PC-3 (cell line): ENCODE measurements around the gene SETMAR. TPM values are rescaled to one million over a fixed set of nuclear protein-coding genes. Genes with fewer than 3 reads are reported as not detected.
"Not testable (repeated sequence)": the region's sequence is repeated elsewhere in the genome, so short reads cannot be mapped to it uniquely, and the experiment has no call there.

Source experiments
- ATAC-seq: fragments of 200-7000 bp; cut with Tn5 transposase; 2 replicates; pipeline ENCODE4 v1.9.1; 2020; ENCODE audit warnings: mild to moderate bottlenecking, moderate library complexity
- BruUV-seq: library from RNA; stranded (reverse); fragments of 400-500 nt; replicated peaks from 2 replicates; lab custom pipeline; 2021; lab: Mats Ljungman, UMichigan
- CTCF ChIA-PET: fragments of 300-600 bp; sonication (Branson Sonifier 250); formaldehyde crosslinking; loops from one replicate; lab custom pipeline; 2022; ENCODE audit warnings: antibody characterized with exemption; lab: Charles Lee
- POLR2A ChIA-PET: fragments of 300-600 bp; sonication (Branson Sonifier 250); formaldehyde crosslinking; loops from one replicate; lab custom pipeline; 2022; ENCODE audit warnings: antibody characterized with exemption; ENCODE audit not compliant: unreplicated experiment; lab: Charles Lee
- DNase-seq: peaks from one replicate; pipeline ENCODE4 v3.0.0-alpha.2; 2015
- H2AFZ ChIP-seq: fragments of 300-600 bp; sonication (generic); 2 replicates; pipeline ENCODE4 v1.6.0; 2016; ENCODE audit warnings: antibody characterized with exemption, low read length
- H3F3A ChIP-seq: fragments of 300-600 bp; sonication (generic); one replicate; pipeline ENCODE4 v1.6.0; 2017; ENCODE audit warnings: antibody characterized with exemption, low read length, control low read depth, mild to moderate bottlenecking; ENCODE audit not compliant: unreplicated experiment
- H3K27ac ChIP-seq: fragments of 300-600 bp; sonication (generic); 2 replicates; pipeline ENCODE4 v1.5.1; 2016; ENCODE audit warnings: mild to moderate bottlenecking, low read length
- H3K27me3 ChIP-seq: fragments of 300-600 bp; sonication (generic); 2 replicates; pipeline ENCODE4 v1.6.1; 2016; ENCODE audit warnings: low read length, mixed read lengths
- H3K36me3 ChIP-seq: fragments of 300-600 bp; sonication (generic); 2 replicates; pipeline ENCODE4 v1.6.1; 2016; ENCODE audit warnings: low read depth, mixed run types, low read length, mixed read lengths
- H3K4me1 ChIP-seq: fragments of 300-600 bp; sonication (generic); 2 replicates; pipeline ENCODE4 v1.5.1; 2016; ENCODE audit warnings: low read length; ENCODE audit not compliant: insufficient read depth
- H3K4me2 ChIP-seq: fragments of 300-600 bp; sonication (generic); 2 replicates; pipeline ENCODE4 v1.6.0; 2016; ENCODE audit warnings: low read length
- H3K4me3 ChIP-seq: fragments of 300-600 bp; sonication (generic); 2 replicates; pipeline ENCODE4 v1.5.1; 2016; ENCODE audit warnings: mild to moderate bottlenecking, low read length, mixed read lengths
- H3K79me2 ChIP-seq: fragments of 300-600 bp; sonication (generic); 2 replicates; pipeline ENCODE4 v1.6.1; 2017; ENCODE audit warnings: low read length, mixed read lengths
- H3K9ac ChIP-seq: fragments of 300-600 bp; sonication (generic); 2 replicates; pipeline ENCODE4 v1.6.0; 2016; ENCODE audit warnings: mild to moderate bottlenecking, low read length
- H3K9me2 ChIP-seq: fragments of 300-600 bp; sonication (generic); replicated peaks from 2 replicates; pipeline ENCODE4 v1.6.1; 2016; ENCODE audit warnings: mixed run types, low read length, mixed read lengths
- H3K9me3 ChIP-seq: fragments of 300-600 bp; sonication (generic); 2 replicates; pipeline ENCODE4 v1.6.1; 2016; ENCODE audit warnings: low read length, mixed read lengths
- H4K20me1 ChIP-seq: fragments of 300-600 bp; sonication (generic); 2 replicates; pipeline ENCODE4 v1.6.1; 2016; ENCODE audit warnings: low read length, mixed read lengths
- CTCF ChIP-seq: fragments of 300-600 bp; sonication (generic); conservative IDR thresholded peaks from 2 replicates; pipeline ENCODE4 v1.5.1; 2017; ENCODE audit warnings: antibody characterized with exemption, low read depth, mild to moderate bottlenecking, low read length
- EZH2 ChIP-seq: fragments of 300-600 bp; sonication (generic); IDR thresholded peaks from one replicate; pipeline ENCODE4 v1.6.1; 2017; ENCODE audit warnings: antibody characterized with exemption, mild to moderate bottlenecking, low read length; ENCODE audit not compliant: unreplicated experiment
- EZH2phosphoT487 ChIP-seq: fragments of 300-600 bp; sonication (generic); IDR thresholded peaks from 2 replicates; pipeline ENCODE4 v1.6.1; 2018; ENCODE audit warnings: mild to moderate bottlenecking, antibody characterized with exemption, low read length, borderline replicate concordance
- intact Hi-C: fragments of 100-400 bp; cut with micrococcal nuclease; formaldehyde crosslinking; loops from 2 replicates; pipeline ENCODE4 v1.9.0; 2023
- total RNA-seq: library from RNA; depleted of rRNA; stranded (reverse); fragments of >200 nt; gene quantifications from 2 replicates; pipeline ENCODE4 v1.2.3, GENCODE V29; 2014

Gene SETMAR
- total RNA-seq, 1 experiment from 2014 or later: 17.5 TPM

GRCh38 chr3:4323246-4324027, 20.3 kb downstream of the SETMAR start:
- intact Hi-C loops: no loop called here

GRCh38 chr3:4326868-4327267, 23.7 kb downstream of the SETMAR start:
- no peaks in the 10 kb centered on the region for H3F3A ChIP-seq
- no peak for ATAC-seq
- H3K27ac ChIP-seq: no peak overlapping the region
- BruUV-seq: no TSS peak
- H3K9me2 ChIP-seq: no peaks in the 10 kb centered on the region
- H3K27me3 ChIP-seq: no peaks in the 10 kb centered on the region
- H3K4me2 ChIP-seq: no peak overlapping the region
- intact Hi-C loops: no loop called here
- no peak for TF ChIP-seq EZH2phosphoT487
- TF ChIP-seq CTCF: no peak
- no peak for TF ChIP-seq EZH2
- H3K36me3 ChIP-seq: no peaks in the 10 kb centered on the region
- no peaks in the 10 kb centered on the region for H3K79me2 ChIP-seq
- no peak overlapping the region for H2AFZ ChIP-seq
- H3K4me1 ChIP-seq: no peaks in the 10 kb centered on the region
- no peak for DNase-seq
- CTCF ChIA-PET: no interaction called here
- POLR2A ChIA-PET: no interaction called here
- H3K4me3 ChIP-seq: no peak overlapping the region
- H4K20me1 ChIP-seq: no peaks in the 10 kb centered on the region
- no peaks in the 10 kb centered on the region for H3K9me3 ChIP-seq
- H3K9ac ChIP-seq: no peak overlapping the region

More at GRCh38 chr3:4323246-4324027, 20.3 kb downstream of the SETMAR start:
- H3K4me1 ChIP-seq: no peaks in the 10 kb centered on the region
- H3K4me2 ChIP-seq: no peak overlapping the region
- no TSS peak for BruUV-seq
- POLR2A ChIA-PET: no interaction called here
- no peak overlapping the region for H3K4me3 ChIP-seq
- H3K79me2 ChIP-seq: no peaks in the 10 kb centered on the region
- no peak for DNase-seq
- no peaks in the 10 kb centered on the region for H3K9me3 ChIP-seq
- H3K36me3 ChIP-seq: no peaks in the 10 kb centered on the region
- no peaks in the 10 kb centered on the region for H3K27me3 ChIP-seq
- ATAC-seq: no peak
- H2AFZ ChIP-seq: no peak overlapping the region
- H3K9me2 ChIP-seq: no peaks in the 10 kb centered on the region
- TF ChIP-seq CTCF: no peak
- TF ChIP-seq EZH2: no peak
- no peak for TF ChIP-seq EZH2phosphoT487
- CTCF ChIA-PET: no interaction called here
- no peaks in the 10 kb centered on the region for H3F3A ChIP-seq
- no peak overlapping the region for H3K27ac ChIP-seq
- H3K9ac ChIP-seq: no peak overlapping the region
- no peaks in the 10 kb centered on the region for H4K20me1 ChIP-seq

- BruUV-seq, H3K4me2 ChIP-seq, DNase-seq, H3F3A ChIP-seq, POLR2A ChIA-PET, CTCF ChIA-PET, H3K27ac ChIP-seq, H3K9me3 ChIP-seq, H3K79me2 ChIP-seq, H4K20me1 ChIP-seq, intact Hi-C loops, H3K27me3 ChIP-seq, ATAC-seq, H3K4me3 ChIP-seq, H2AFZ ChIP-seq, H3K36me3 ChIP-seq, H3K9me2 ChIP-seq, H3K9ac ChIP-seq, H3K4me1 ChIP-seq: not testable (repeated sequence)
These were observed 26.6 kb downstream of the SETMAR start for GRCh38 chr3:4329806-4330205.
